Transverse colon (tissue), 4 donors: Measurements from ENCODE around the gene PPP3CB. TPM values are rescaled to one million over a fixed set of nuclear protein-coding genes. Genes with fewer than 3 reads are reported as not detected.

ENCODE experiments used
- DNase-seq: peaks from one replicate; pipeline ENCODE4 v3.0.0-alpha.2; 2019
- H3K27ac ChIP-seq, 4 donors: fragments of 200-600 bp; sonication (generic); 2 replicates each; pipeline ENCODE4 v1.5.1; 2016 to 2018; ENCODE audit warnings: inconsistent platforms in 4 of 4
- H3K27me3 ChIP-seq: fragments of 200-600 bp; sonication (generic); 2 replicates; pipeline ENCODE4 v1.5.1; 2017; ENCODE audit warnings: inconsistent platforms
- H3K36me3 ChIP-seq, 4 donors: fragments of 200-600 bp; sonication (generic); 2 replicates each; pipeline ENCODE4 v1.5.1; 2017 to 2019; ENCODE audit warnings: inconsistent platforms in 4 of 4
- H3K4me1 ChIP-seq, 4 donors: fragments of 200-600 bp; sonication (generic); 2 replicates each; pipeline ENCODE4 v1.5.1; 2017 to 2020; ENCODE audit warnings: inconsistent platforms in 4 of 4
- H3K4me3 ChIP-seq, 4 donors: fragments of 200-600 bp; sonication (generic); 1 replicate in 1 of 4; 2 replicates in 3 of 4; pipeline versions ENCODE4 v1.5.1 to v1.6.1; 2017 to 2019; ENCODE audit warnings: inconsistent platforms in 4 of 4
- H3K9me3 ChIP-seq, 2 donors: fragments of 200-600 bp; sonication (generic); 2 replicates each; pipeline ENCODE4 v1.5.1; 2017 to 2019; ENCODE audit warnings: inconsistent platforms in 2 of 2
- CTCF ChIP-seq, 5 experiments: fragments of 200-600 bp in 3 of 5; fragments of 450-650 bp in 2 of 5; sonication (generic) in 3 of 5; IDR thresholded peaks; 1 replicate in 2 of 5; 2 replicates in 3 of 5; pipeline ENCODE4 v1.5.1; 2016 to 2017; ENCODE audit warnings: antibody characterized with exemption in 5 of 5, inconsistent platforms in 3 of 5, mild to moderate bottlenecking in 2 of 5, moderate library complexity in 1 of 5
- EP300 ChIP-seq: sonication (generic); formaldehyde crosslinking; IDR thresholded peaks from one replicate; pipeline ENCODE4 v1.6.1; 2017; ENCODE audit warnings: antibody characterized with exemption, low read depth
- POLR2A ChIP-seq: fragments of 450-650 bp; IDR thresholded peaks from one replicate; pipeline ENCODE4 v1.6.1; 2016; ENCODE audit warnings: antibody characterized with exemption, mild to moderate bottlenecking, moderate library complexity
- POLR2AphosphoS5 ChIP-seq, 3 donors: sonication (generic); formaldehyde crosslinking; IDR thresholded peaks; one replicate each; pipeline ENCODE4 v1.6.1; 2016; ENCODE audit warnings: antibody characterized with exemption in 3 of 3
- WGBS, 2 donors: methylation state at CpG; one replicate each; pipeline ENCODE4 v1.1.5; 2018; ENCODE audit warnings: low coverage in 1 of 2; 5-methylcytosine and 5-hydroxymethylcytosine counted together
- in situ Hi-C, 4 donors: fragments of 200-750 bp; cut with MboI; loops; one replicate each; pipeline versions ENCODE4 v1.15.0 to v1.15.1; 2017; ENCODE audit warnings: low sequenced_read_pairs in 3 of 4, low pct_ligation_motif_present in 1 of 4, low pct_unique_long_range_greater_than_20kb in 1 of 4
- intact Hi-C: fragments of 100-400 bp; cut with DNase I; formaldehyde crosslinking; loops from one replicate; pipeline ENCODE4 v1.15.1; 2023; ENCODE audit warnings: low total_unique reads
- total RNA-seq, 4 donors: library from RNA; depleted of rRNA; stranded (reverse); fragments of >200 nt; gene quantifications; one replicate each; pipeline ENCODE4 v1.1.0, GENCODE V29; 2016

PPP3CB gene
- total RNA-seq, 4 donors from 2014 or later, result 20.5 to 54.5 (median 35.9) TPM

DNA sequence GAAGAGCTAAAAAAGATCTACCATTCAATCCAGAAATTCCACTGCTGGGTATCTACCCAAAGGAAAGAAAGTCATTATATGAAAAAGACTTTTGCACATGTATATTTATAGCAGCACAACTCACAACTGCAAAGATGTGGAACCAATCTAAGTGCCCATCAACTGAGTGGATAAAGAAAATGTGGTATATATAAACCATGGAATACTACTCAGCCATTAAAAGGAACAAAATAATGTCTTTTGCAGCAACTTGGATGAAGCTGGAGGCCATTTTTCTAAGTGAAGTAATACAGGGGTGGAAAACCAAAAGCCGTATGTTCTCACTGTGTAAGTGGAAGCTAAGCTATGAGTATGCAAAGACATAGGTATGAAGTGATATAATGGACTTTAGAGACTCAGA, 84.9 kb downstream of the PPP3CB start:
- intact Hi-C loops, result no loop called here
- no peak overlapping the region for H3K4me3 ChIP-seq
- WGBS, 2 donors, result 90 to 100% methylated on average over 1 of the region's 1 CpG
- no peaks in the 10 kb centered on the region for H3K9me3 ChIP-seq
- no peaks in the 10 kb centered on the region for H3K36me3 ChIP-seq
- in situ Hi-C loops, result no loop called here
- H3K27me3 ChIP-seq, result no peaks in the 10 kb centered on the region
- H3K27ac ChIP-seq, result no peak overlapping the region
- DNase-seq, result no peak
- peaks cover 5 to 44% (median 17%) of the 10 kb centered on the region in 4 donors for H3K4me1 ChIP-seq
- TF ChIP-seq POLR2AphosphoS5 (IDR thresholded peaks at IDR 0.05) (no peak), CTCF (IDR thresholded peaks at IDR 0.05) (no peak), POLR2A (no peak), EP300 (no peak)

DNA sequence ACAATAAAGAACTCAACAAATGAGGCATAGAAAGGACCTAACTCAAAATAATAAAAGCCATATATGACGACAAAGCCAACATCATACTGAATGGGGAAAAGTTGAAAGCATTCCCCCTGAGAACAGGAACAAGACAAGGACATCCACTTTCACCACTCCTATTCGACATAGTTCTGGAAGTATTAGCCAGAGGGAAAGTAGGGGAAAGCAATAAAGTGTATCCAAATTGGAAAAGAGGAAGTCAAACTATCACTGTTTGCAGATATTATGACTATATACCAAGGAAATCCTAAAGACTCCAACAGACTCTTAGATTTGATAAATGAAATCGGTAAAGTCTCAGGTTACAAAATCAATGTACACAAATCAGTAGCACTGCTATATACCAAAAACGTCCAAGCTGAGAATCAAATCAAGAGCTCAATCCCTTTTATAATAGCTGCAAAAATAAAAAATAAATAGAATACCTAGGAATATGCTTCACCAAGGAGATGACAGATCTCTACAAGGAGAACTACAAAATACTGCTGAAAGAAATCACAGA, 86.8 kb downstream of the PPP3CB start:
- 74 to 81% methylated on average over 4 of the region's 4 CpGs for WGBS, 2 donors
- Histone ChIP-seq H3K36me3 (no peaks in the 10 kb centered on the region), H3K4me3 (no peak overlapping the region), H3K27ac (no peak overlapping the region), H3K4me1 (peaks cover 5 to 35% (median 11%) of the 10 kb centered on the region in 4 donors), H3K27me3 (no peaks in the 10 kb centered on the region), H3K9me3 (no peaks in the 10 kb centered on the region)
- DNase-seq, result no peak
- no peak for TF ChIP-seq POLR2A
- TF ChIP-seq EP300, result no peak
- TF ChIP-seq CTCF (IDR thresholded peaks at IDR 0.05), result no peak
- TF ChIP-seq POLR2AphosphoS5 (IDR thresholded peaks at IDR 0.05), result no peak
- intact Hi-C loops (no loop called here), in situ Hi-C loops (no loop called here)

DNA sequence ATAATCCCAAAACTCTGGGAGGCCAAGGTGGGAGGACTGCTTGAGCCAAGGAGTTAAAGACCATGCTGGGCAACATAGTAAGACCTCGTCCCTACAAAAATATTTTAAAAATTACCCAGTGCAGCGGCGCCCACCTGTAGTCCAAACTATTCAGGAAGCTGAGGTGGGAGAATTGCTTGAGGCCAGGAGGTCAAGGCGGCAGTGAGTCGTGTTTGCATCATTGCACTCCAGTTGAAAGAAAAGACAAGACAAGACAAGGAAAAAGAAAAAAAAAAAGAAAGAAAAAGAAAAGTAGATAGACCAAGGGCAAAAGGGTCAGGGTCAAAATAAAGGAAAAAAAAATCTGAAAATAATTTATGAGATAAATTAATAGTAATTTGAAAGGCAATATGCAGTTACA, 87.8 kb downstream of the PPP3CB start:
- TF ChIP-seq POLR2AphosphoS5 (IDR thresholded peaks at IDR 0.05) (no peak), CTCF (IDR thresholded peaks at IDR 0.05) (no peak), POLR2A (no peak), EP300 (no peak)
- in situ Hi-C loops, result no loop called here
- Histone ChIP-seq H3K27me3 (no peaks in the 10 kb centered on the region), H3K27ac (no peak overlapping the region), H3K36me3 (no peaks in the 10 kb centered on the region), H3K4me3 (no peak overlapping the region), H3K9me3 (no peaks in the 10 kb centered on the region), H3K4me1 (peaks cover 5 to 39% (median 11%) of the 10 kb centered on the region in 4 donors)
- intact Hi-C loops, result no loop called here
- no peak for DNase-seq
- 88 to 96% methylated on average over 5 of the region's 5 CpGs for WGBS, 2 donors

DNA sequence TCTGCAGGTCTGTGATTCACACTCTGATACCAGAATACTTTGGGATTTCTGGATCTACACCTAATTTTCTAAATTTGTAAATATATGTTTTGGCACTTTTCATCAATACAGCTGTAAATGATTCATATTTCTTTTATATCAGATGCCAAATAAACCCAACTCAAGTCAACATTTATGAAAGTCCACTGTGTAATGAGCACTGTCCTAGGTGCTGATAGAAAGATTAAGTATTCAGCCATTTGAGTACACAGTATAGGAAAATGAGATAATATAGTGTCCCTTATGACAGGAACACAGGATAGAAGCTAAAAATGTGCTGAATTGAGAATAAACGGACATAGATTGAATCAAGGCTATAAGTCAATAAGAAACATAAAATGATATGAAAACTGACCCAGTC, 88.3 kb downstream of the PPP3CB start:
- Histone ChIP-seq H3K27ac (no peak overlapping the region), H3K9me3 (no peaks in the 10 kb centered on the region), H3K36me3 (no peaks in the 10 kb centered on the region), H3K4me1 (peaks cover 4 to 38% (median 8%) of the 10 kb centered on the region in 4 donors), H3K4me3 (no peak overlapping the region), H3K27me3 (no peaks in the 10 kb centered on the region)
- intact Hi-C loops (no loop called here), in situ Hi-C loops (no loop called here)
- no peak for TF ChIP-seq EP300
- TF ChIP-seq CTCF (IDR thresholded peaks at IDR 0.05), result no peak
- TF ChIP-seq POLR2AphosphoS5 (IDR thresholded peaks at IDR 0.05), result no peak
- no peak for TF ChIP-seq POLR2A
- no peak for DNase-seq
- WGBS, 2 donors, result 93 to 100% methylated on average over 1 of the region's 1 CpG
